Suprapubic skin (tissue), 4 donors: Measurements from ENCODE around the gene CHEK1. TPM values are rescaled to one million over a fixed set of nuclear protein-coding genes. Genes with fewer than 3 reads are reported as not detected.

ENCODE experiments used
- DNase-seq, 2 donors: peaks; one replicate each; pipeline ENCODE4 v3.0.0-alpha.2; 2019; ENCODE audit warnings: low spot score in 2 of 2
- H3K27ac ChIP-seq: fragments of 200-600 bp; sonication (generic); one replicate; pipeline ENCODE4 v1.5.1; 2019
- H3K27me3 ChIP-seq: fragments of 200-600 bp; sonication (generic); one replicate; pipeline ENCODE4 v1.5.1; 2019
- H3K36me3 ChIP-seq: fragments of 200-600 bp; sonication (generic); one replicate; pipeline ENCODE4 v1.5.1; 2019
- H3K4me1 ChIP-seq: fragments of 200-600 bp; sonication (generic); one replicate; pipeline ENCODE4 v1.5.1; 2019
- H3K4me3 ChIP-seq: fragments of 200-600 bp; sonication (generic); one replicate; pipeline ENCODE4 v1.5.1; 2019; ENCODE audit warnings: mild to moderate bottlenecking
- H3K9me3 ChIP-seq: fragments of 200-600 bp; sonication (generic); one replicate; pipeline ENCODE4 v1.5.1; 2019
- CTCF ChIP-seq, 2 donors: fragments of 200-600 bp in 1 of 2; fragments of 450-650 bp in 1 of 2; sonication (generic) in 1 of 2; IDR thresholded peaks; one replicate each; pipeline ENCODE4 v1.5.1; 2016 to 2019; ENCODE audit warnings: antibody characterized with exemption in 2 of 2, mild to moderate bottlenecking in 1 of 2, moderate library complexity in 1 of 2
- EP300 ChIP-seq: sonication (generic); formaldehyde crosslinking; IDR thresholded peaks from one replicate; pipeline ENCODE4 v1.6.1; 2017; ENCODE audit warnings: antibody characterized with exemption
- POLR2A ChIP-seq, 2 donors: fragments of 450-650 bp; IDR thresholded peaks; one replicate each; pipeline ENCODE4 v1.6.1; 2017; ENCODE audit warnings: antibody characterized with exemption in 2 of 2, mild to moderate bottlenecking in 2 of 2, moderate library complexity in 2 of 2
- POLR2AphosphoS5 ChIP-seq, 3 donors: sonication (generic); formaldehyde crosslinking; IDR thresholded peaks; one replicate each; pipeline ENCODE4 v1.6.1; 2017; ENCODE audit warnings: antibody characterized with exemption in 3 of 3
- WGBS: methylation state at CpG from one replicate; pipeline ENCODE4 v1.1.5; 2018; 5-methylcytosine and 5-hydroxymethylcytosine counted together
- total RNA-seq, 4 donors: library from RNA; depleted of rRNA; stranded (reverse); fragments of >200 nt; gene quantifications; one replicate each; pipeline ENCODE4 v1.1.0, GENCODE V29; 2016

CHEK1 gene
- total RNA-seq, 4 donors from 2014 or later: 2.5 to 4.0 (median 3.5) TPM

GRCh38 chr11:125592305-125593113 is 32.5 kb upstream of the CHEK1 start, which contains the start of gene STT3A:
STT3A (plus strand) TSS chr11:125592852; CDS start chr11:125595916, 3,064 bp downstream.
- WGBS: under 1% methylated on average over 48 of the region's 55 CpGs
- Histone ChIP-seq H3K4me1 (peaks cover 29% of the 10 kb centered on the region), H3K4me3 (peak within 1 kb of the TSS; percentile 89), H3K36me3 (peaks cover 6% of the 10 kb centered on the region), H3K27me3 (no peaks in the 10 kb centered on the region), H3K9me3 (no peaks in the 10 kb centered on the region), H3K27ac (peak within 1 kb of the TSS; percentile 99)
- peak; percentile 99 to 100 for DNase-seq
- TF ChIP-seq EP300 (no peak), POLR2AphosphoS5 (IDR thresholded peaks at IDR 0.05) (peak; percentile 87 to 95 (median 93)), POLR2A (IDR thresholded peaks at IDR 0.05) (peak in 1 of 2 donors; percentile 85), CTCF (IDR thresholded peaks at IDR 0.05) (no peak)

- Histone ChIP-seq H3K4me3 (peak overlapping the region; percentile 89), H3K9me3 (no peaks in the 10 kb centered on the region), H3K27me3 (no peaks in the 10 kb centered on the region), H3K36me3 (peaks cover 13% of the 10 kb centered on the region), H3K4me1 (peaks cover 29% of the 10 kb centered on the region), H3K27ac (peak overlapping the region; percentile 79)
- TF ChIP-seq EP300: no peak
- no peak for TF ChIP-seq POLR2AphosphoS5 (IDR thresholded peaks at IDR 0.05)
- TF ChIP-seq POLR2A (IDR thresholded peaks at IDR 0.05): no peak
- WGBS: under 1% methylated on average over 18 of the region's 18 CpGs
- DNase-seq: no peak
These were observed 31.7 kb upstream of the CHEK1 start for GRCh38 chr11:125593114-125593820.

GRCh38 chr11:125594958-125595357 is 30.0 kb upstream of the CHEK1 start:
- H3K9me3 ChIP-seq: no peaks in the 10 kb centered on the region
- H3K4me1 ChIP-seq: peaks cover 29% of the 10 kb centered on the region
- peaks cover 28% of the 10 kb centered on the region for H3K36me3 ChIP-seq
- no peak overlapping the region for H3K27ac ChIP-seq
- no peak overlapping the region for H3K4me3 ChIP-seq
- TF ChIP-seq CTCF (IDR thresholded peaks at IDR 0.05) (no peak), POLR2AphosphoS5 (IDR thresholded peaks at IDR 0.05) (no peak), POLR2A (IDR thresholded peaks at IDR 0.05) (no peak), EP300 (no peak)
- WGBS: 71% methylated on average over 3 of the region's 3 CpGs
- DNase-seq: no peak
- H3K27me3 ChIP-seq: no peaks in the 10 kb centered on the region

- Histone ChIP-seq H3K4me1 (no peaks in the 10 kb centered on the region), H3K9me3 (no peaks in the 10 kb centered on the region), H3K36me3 (peaks cover 84% of the 10 kb centered on the region), H3K27ac (no peak overlapping the region), H3K4me3 (no peak overlapping the region), H3K27me3 (no peaks in the 10 kb centered on the region)
- TF ChIP-seq CTCF (IDR thresholded peaks at IDR 0.05): no peak
- TF ChIP-seq EP300: no peak
- TF ChIP-seq POLR2A (IDR thresholded peaks at IDR 0.05): no peak
- no peak for TF ChIP-seq POLR2AphosphoS5 (IDR thresholded peaks at IDR 0.05)
- DNase-seq: no peak
- 93% methylated on average over 2 of the region's 2 CpGs for WGBS
These were observed 24.3 kb upstream of the CHEK1 start for GRCh38 chr11:125600663-125601062.

- peaks cover 97% of the 10 kb centered on the region for H3K36me3 ChIP-seq
- H3K9me3 ChIP-seq: no peaks in the 10 kb centered on the region
- no peak overlapping the region for H3K4me3 ChIP-seq
- no peak for TF ChIP-seq POLR2A (IDR thresholded peaks at IDR 0.05)
- TF ChIP-seq EP300: no peak
- TF ChIP-seq CTCF (IDR thresholded peaks at IDR 0.05): no peak
- TF ChIP-seq POLR2AphosphoS5 (IDR thresholded peaks at IDR 0.05): no peak
- no peak overlapping the region for H3K27ac ChIP-seq
- no peaks in the 10 kb centered on the region for H3K27me3 ChIP-seq
- WGBS: 93% methylated on average over 3 of the region's 3 CpGs
- H3K4me1 ChIP-seq: no peaks in the 10 kb centered on the region
- DNase-seq: no peak
These were observed 21.8 kb upstream of the CHEK1 start for GRCh38 chr11:125603207-125603606.
